Measurements from ENCODE around the gene LPIN1. TPM values are rescaled to one million over a fixed set of nuclear protein-coding genes. Genes with fewer than 3 reads are reported as not detected.
A peak's percentile ranks its signal among the peaks of the same experiment; 100 is the strongest.

LPIN1 gene
- total RNA-seq, 1 experiment from 2014 or later, result 43.1 TPM

DNA sequence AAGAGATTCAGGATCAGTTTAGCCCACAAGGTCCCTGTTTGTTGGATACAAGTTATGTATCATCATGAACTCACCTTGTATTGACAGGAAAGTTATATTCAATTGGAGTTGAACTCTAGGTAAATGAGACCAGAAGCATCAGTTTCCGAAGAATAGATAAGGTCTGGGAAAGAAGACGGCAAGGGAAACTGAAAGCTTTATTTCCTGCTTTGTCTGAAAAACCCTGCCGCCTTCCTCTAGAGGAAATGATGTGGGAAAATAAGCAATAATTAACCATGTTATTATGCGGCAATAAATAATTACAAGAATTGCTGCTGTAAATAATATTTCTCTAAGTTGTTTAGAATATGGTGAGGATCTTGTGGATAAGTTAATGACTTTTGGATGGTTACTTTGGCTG lies 32.0 kb downstream of the LPIN1 start:
- DNase-seq, result no peak
- Histone ChIP-seq H4K20me1 (ENCODE audit: insufficient read depth) (no peaks in the 10 kb centered on the region), H2AFZ (no peak overlapping the region), H3F3A (ENCODE audit: insufficient read depth, low read depth) (peaks cover 66% of the 10 kb centered on the region), H3K4me1 (replicated peaks; ENCODE audit: insufficient read depth) (peaks cover 7% of the 10 kb centered on the region; the same call in 1 of the 2 replicates), H3K9me2 (ENCODE audit: insufficient read depth) (no peaks in the 10 kb centered on the region), H3K79me2 (ENCODE audit: low read depth) (no peaks in the 10 kb centered on the region), H3K36me3 (ENCODE audit: low read depth) (peaks cover 47% of the 10 kb centered on the region), H3K4me2 (0 out of 2 replicates have a peak overlapping the region, but pooled peaks have one; percentile 31), H3K4me3 (no peak overlapping the region), H3K27me3 (ENCODE audit: insufficient read depth, low read depth) (no peaks in the 10 kb centered on the region), H3K27ac (no peak overlapping the region), H3K9me3 (ENCODE audit: insufficient read depth, low read depth) (no peaks in the 10 kb centered on the region)
- intact Hi-C loops (cut with micrococcal nuclease; ENCODE audit: unreplicated experiment), result loop anchor here (2.0 to 5.0 kb wide), 4 partner anchors 32 to 300 kb away; partner anchors contain the start of gene LPIN1
- CTCF ChIA-PET, result no interaction called here
- POLR2A ChIA-PET (ENCODE audit: unreplicated experiment), result no interaction called here
- TF ChIP-seq EZH2 (IDR thresholded peaks at IDR 0.05; ENCODE audit: low read depth) (no peak), CTCF (conservative IDR thresholded peaks at IDR 0.05) (no peak)
- BruUV-seq (replicated peaks), result no TSS peak

DNA sequence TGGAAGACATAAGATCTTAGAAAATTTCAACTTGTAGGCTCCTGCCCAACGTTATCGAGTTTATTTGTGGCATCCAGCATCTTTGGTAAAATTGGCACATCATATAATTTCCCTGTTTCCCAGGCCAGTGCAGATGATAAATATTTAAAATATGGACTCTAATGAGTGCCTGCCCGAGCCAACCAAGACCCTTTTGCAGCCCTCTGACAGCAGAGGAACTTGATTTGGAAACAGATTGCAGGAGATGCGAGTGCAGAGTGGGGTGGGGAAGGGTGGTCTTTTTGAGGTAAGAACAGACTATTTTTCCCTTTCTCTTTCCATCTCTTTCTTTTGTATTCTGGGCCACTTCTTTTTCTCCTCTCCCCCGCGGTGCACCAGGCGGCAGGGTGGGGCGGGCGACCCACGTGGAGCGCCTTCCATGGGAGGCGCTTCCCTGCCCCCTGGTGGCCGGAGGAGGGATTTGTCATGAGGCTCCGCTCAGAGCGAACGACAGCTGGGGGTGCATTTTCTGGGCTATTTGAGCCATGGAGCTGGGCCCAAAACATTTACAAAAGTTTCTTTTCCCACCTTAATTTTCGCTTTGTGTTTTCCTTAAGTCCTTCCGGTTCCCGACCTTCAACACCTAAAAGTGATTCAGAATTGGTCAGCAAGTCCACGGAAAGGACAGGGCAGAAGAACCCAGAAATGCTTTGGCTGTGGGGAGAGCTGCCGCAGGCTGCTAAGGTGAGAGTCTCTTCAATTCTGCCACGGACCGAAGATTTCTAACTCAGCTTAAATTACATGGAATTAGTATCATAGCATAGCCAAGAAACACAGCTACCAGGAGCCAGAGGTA lies 32.7 kb downstream of the LPIN1 start:
- no TSS peak for BruUV-seq (replicated peaks)
- no peak overlapping the region for H3K27ac ChIP-seq
- H3F3A ChIP-seq (ENCODE audit: insufficient read depth, low read depth), result peaks cover 70% of the 10 kb centered on the region
- peak overlapping the region; percentile 31; the same call in 1 of the 2 replicates for H3K4me2 ChIP-seq
- intact Hi-C loops (cut with micrococcal nuclease; ENCODE audit: unreplicated experiment), result loop anchor here (1.0 to 5.0 kb wide), 7 partner anchors 32 to 300 kb away; partner anchors contain the start of gene LPIN1
- POLR2A ChIA-PET (ENCODE audit: unreplicated experiment), result no interaction called here
- peak; percentile 54 to 68 for DNase-seq
- no peaks in the 10 kb centered on the region for H3K9me3 ChIP-seq (ENCODE audit: insufficient read depth, low read depth)
- H3K27me3 ChIP-seq (ENCODE audit: insufficient read depth, low read depth), result no peaks in the 10 kb centered on the region
- peaks cover 50% of the 10 kb centered on the region for H3K36me3 ChIP-seq (ENCODE audit: low read depth)
- TF ChIP-seq EZH2 (IDR thresholded peaks at IDR 0.05; ENCODE audit: low read depth) (no peak), CTCF (conservative IDR thresholded peaks at IDR 0.05) (peak; percentile 100)
- no peaks in the 10 kb centered on the region for H3K9me2 ChIP-seq (ENCODE audit: insufficient read depth)
- no peak overlapping the region for H3K4me3 ChIP-seq
- H3K4me1 ChIP-seq (replicated peaks; ENCODE audit: insufficient read depth), result peaks cover 7% of the 10 kb centered on the region; the same call in 1 of the 2 replicates
- no peaks in the 10 kb centered on the region for H3K79me2 ChIP-seq (ENCODE audit: low read depth)
- CTCF ChIA-PET, result interaction anchor here (0.6 to 1.9 kb wide), 10 partner anchors 23 to 939 kb away, joined by 3 to 14 read pairs (median 4); no protein-coding TSS in a partner anchor
- H4K20me1 ChIP-seq (ENCODE audit: insufficient read depth), result no peaks in the 10 kb centered on the region
- H2AFZ ChIP-seq, result no peak overlapping the region

GRCh38 chr2:11781602-11782001 lies 35.2 kb downstream of the LPIN1 start:
- TF ChIP-seq CTCF (conservative IDR thresholded peaks at IDR 0.05) (no peak), EZH2 (IDR thresholded peaks at IDR 0.05; ENCODE audit: low read depth) (no peak)
- intact Hi-C loops (cut with micrococcal nuclease; ENCODE audit: unreplicated experiment), result loop anchor here (2.0 kb wide), 1 partner anchor 649 kb away; a partner anchor contains a TSS
- no TSS peak for BruUV-seq (replicated peaks)

More at GRCh38 chr2:11781602-11782001, 35.2 kb downstream of the LPIN1 start:
- DNase-seq, result no peak
- H3F3A ChIP-seq (ENCODE audit: insufficient read depth, low read depth), result peaks cover 61% of the 10 kb centered on the region
- H2AFZ ChIP-seq, result no peak overlapping the region
- no peaks in the 10 kb centered on the region for H3K9me2 ChIP-seq (ENCODE audit: insufficient read depth)
- CTCF ChIA-PET, result no interaction called here
- POLR2A ChIA-PET (ENCODE audit: unreplicated experiment), result no interaction called here
- H3K9me3 ChIP-seq (ENCODE audit: insufficient read depth, low read depth), result no peaks in the 10 kb centered on the region
- no peaks in the 10 kb centered on the region for H4K20me1 ChIP-seq (ENCODE audit: insufficient read depth)
- H3K4me1 ChIP-seq (replicated peaks; ENCODE audit: insufficient read depth), result peaks cover 7% of the 10 kb centered on the region; the same call in 1 of the 2 replicates
- no peak overlapping the region for H3K4me2 ChIP-seq
- H3K27ac ChIP-seq, result no peak overlapping the region
- H3K79me2 ChIP-seq (ENCODE audit: low read depth), result no peaks in the 10 kb centered on the region
- no peak overlapping the region for H3K4me3 ChIP-seq
- peaks cover 41% of the 10 kb centered on the region for H3K36me3 ChIP-seq (ENCODE audit: low read depth)
- no peaks in the 10 kb centered on the region for H3K27me3 ChIP-seq (ENCODE audit: insufficient read depth, low read depth)

All from PC-9 (cell line).